Fibroblast of skin of left biceps (primary cell): ENCODE results near the gene NAV3.
"Not testable (repeated sequence)": the region's sequence is repeated elsewhere in the genome, so short reads cannot be mapped to it uniquely, and the experiment has no call there.

ENCODE experiments used
- DNase-seq, 2 experiments: peaks; one replicate each; pipeline ENCODE4 v3.0.0-alpha.2; 2013; ENCODE audit warnings: low read depth in 2 of 2

Gene NAV3

GRCh38 chr12:78257662-78258061, 427.0 kb downstream of the NAV3 start:
- not testable (repeated sequence) for DNase-seq

DNA sequence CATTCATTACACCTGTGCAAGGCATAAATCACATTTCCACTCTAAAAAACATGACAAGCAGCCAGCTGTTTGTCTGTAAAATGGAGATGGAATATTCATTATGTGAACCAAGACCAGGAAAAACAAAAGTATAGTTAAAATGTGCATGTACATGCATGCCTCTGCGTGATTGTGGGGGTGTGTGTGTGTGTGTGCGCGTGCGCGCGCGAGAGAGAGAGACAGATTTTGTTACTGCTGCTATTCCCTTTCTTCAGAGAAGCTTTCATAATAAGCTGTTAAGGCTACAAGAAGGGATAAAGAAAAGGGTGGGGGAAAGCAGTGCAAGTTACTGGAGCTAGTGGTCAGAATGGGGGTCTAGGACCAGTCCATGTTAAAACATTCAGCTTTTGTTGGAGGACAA, 430.3 kb downstream of the NAV3 start:
- no peak for DNase-seq

DNA sequence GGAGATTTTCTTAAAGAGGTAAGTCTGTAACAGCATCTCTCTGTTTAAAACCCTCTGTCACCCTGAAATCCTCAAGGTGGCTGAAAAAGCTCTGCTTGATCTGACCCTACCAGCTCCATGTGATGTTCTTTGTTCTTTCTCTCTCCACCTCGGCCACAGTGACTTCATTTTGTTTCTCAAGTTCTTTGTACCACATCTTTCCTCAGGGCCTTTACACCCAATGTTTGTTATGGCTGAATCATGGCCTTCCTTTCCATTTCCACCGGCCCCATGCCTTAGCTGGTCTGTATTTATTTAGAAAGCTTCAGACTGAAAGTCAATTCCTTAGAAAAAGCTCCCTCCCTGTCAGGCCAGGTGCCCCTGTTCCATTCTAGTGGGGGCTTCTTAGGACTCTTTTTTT, 431.2 kb downstream of the NAV3 start:
- no peak for DNase-seq
